SK-N-SH (cell line): Measurements from ENCODE around the gene NR5A2. TPM values are rescaled to one million over a fixed set of nuclear protein-coding genes. Genes with fewer than 3 reads are reported as not detected.

Experiments used
- CTCF ChIA-PET: fragments of 300-600, 350-600 bp; formaldehyde crosslinking; extraction: SDS; loops from one replicate; lab custom pipeline; 2021; lab: Yijun Ruan, JAX
- POLR2A ChIA-PET: fragments of 350-600 bp; sonication (Branson Sonifier 250); formaldehyde crosslinking; extraction: SDS; loops from one replicate; lab custom pipeline; 2020; ENCODE audit warnings: antibody characterized with exemption, inconsistent platforms; lab: Yijun Ruan, JAX
- DNase-seq: peaks from one replicate; pipeline ENCODE4 v3.0.0; 2012
- H2AFZ ChIP-seq: fragments of 200-600 bp; sonication (generic); 2 replicates; pipeline ENCODE4 v1.8.1; 2016; ENCODE audit warnings: antibody characterized with exemption, mild to moderate bottlenecking, low read depth
- H3F3A ChIP-seq: fragments of 200-600 bp; sonication (generic); replicated peaks from 2 replicates; pipeline ENCODE3; 2016; ENCODE audit warnings: antibody characterized with exemption, mild to moderate bottlenecking; ENCODE audit not compliant: insufficient read depth
- H3K27ac ChIP-seq, 2 experiments: fragments of 200-500 bp in 1 of 2; fragments of 200-600 bp in 1 of 2; sonication (Bioruptor generic) in 1 of 2; sonication (generic), shearing (Covaris generic) in 1 of 2; 2 replicates each; pipeline versions ENCODE4 v1.5.1 to v1.6.1; 2014 to 2016; ENCODE audit warnings: low read depth in 2 of 2, inconsistent platforms in 1 of 2, low read length in 1 of 2, mild to moderate bottlenecking in 1 of 2, mixed read lengths in 1 of 2
- H3K27me3 ChIP-seq: fragments of 200-600 bp; sonication (generic), shearing (Covaris generic); 2 replicates; pipeline ENCODE4 v1.6.1; 2016; ENCODE audit warnings: mixed run types; ENCODE audit not compliant: insufficient read depth
- H3K36me3 ChIP-seq, 2 experiments: fragments of 200-500 bp in 1 of 2; fragments of 200-600 bp in 1 of 2; sonication (Bioruptor generic) in 1 of 2; sonication (generic) in 1 of 2; replicated peaks in 1 of 2; 2 replicates each; pipeline versions ENCODE3 to v1.5.1; 2014 to 2016; ENCODE audit warnings: low read length in 1 of 2, mild to moderate bottlenecking in 1 of 2; ENCODE audit not compliant: insufficient read depth in 2 of 2, control insufficient read depth in 1 of 2
- H3K4me1 ChIP-seq, 2 experiments: fragments of 200-500 bp in 1 of 2; fragments of 200-600 bp in 1 of 2; sonication (Bioruptor generic) in 1 of 2; sonication (generic), shearing (Covaris generic) in 1 of 2; 2 replicates each; pipeline versions ENCODE4 v1.5.1 to v1.6.1; 2014 to 2016; ENCODE audit warnings: low read depth in 1 of 2, low read length in 1 of 2, mixed run types in 1 of 2; ENCODE audit not compliant: insufficient read depth in 2 of 2, control insufficient read depth in 1 of 2
- H3K4me2 ChIP-seq: fragments of 200-600 bp; sonication (generic), shearing (Covaris generic); 2 replicates; pipeline ENCODE4 v1.6.1; 2017; ENCODE audit warnings: mixed run types
- H3K4me3 ChIP-seq, 2 experiments: fragments of 200-500 bp in 1 of 2; fragments of 200-600 bp in 1 of 2; sonication (Bioruptor generic) in 1 of 2; sonication (generic), shearing (Covaris generic) in 1 of 2; 2 replicates each; pipeline versions ENCODE4 v1.5.1 to v1.8.1; 2014 to 2016; ENCODE audit warnings: low read depth in 2 of 2, inconsistent platforms in 1 of 2, low read length in 1 of 2, mild to moderate bottlenecking in 1 of 2, mixed read lengths in 1 of 2, moderate library complexity in 1 of 2
- H3K79me2 ChIP-seq: fragments of 200-600 bp; sonication (generic); 2 replicates; pipeline ENCODE4 v1.8.1; 2017; ENCODE audit warnings: mild to moderate bottlenecking; ENCODE audit not compliant: insufficient read depth
- H3K9ac ChIP-seq: fragments of 200-600 bp; sonication (generic); 2 replicates; pipeline ENCODE4 v1.6.1; 2017; ENCODE audit warnings: mixed run types
- H3K9me2 ChIP-seq: fragments of 200-600 bp; sonication (generic); 2 replicates; pipeline ENCODE4 v1.6.1; 2017; ENCODE audit warnings: mixed run types
- H3K9me3 ChIP-seq: fragments of 200-600 bp; sonication (generic); 2 replicates; pipeline ENCODE4 v1.6.1; 2017; ENCODE audit warnings: mixed run types, mild to moderate bottlenecking, moderate library complexity
- H4K20me1 ChIP-seq: fragments of 200-600 bp; sonication (generic); 2 replicates; pipeline ENCODE4 v1.6.1; 2017; ENCODE audit warnings: mild to moderate bottlenecking, mixed run types; ENCODE audit not compliant: insufficient read depth
- CTCF ChIP-seq: fragments of 200-600 bp; sonication (generic); IDR thresholded peaks from 2 replicates; pipeline ENCODE4 v1.6.1; 2017; ENCODE audit warnings: antibody characterized with exemption, mild to moderate bottlenecking, moderate library complexity
- ELF1 ChIP-seq: IDR thresholded peaks from 2 replicates; pipeline ENCODE4 v1.4.0; 2012
- FOXJ3 ChIP-seq: sonication (generic); formaldehyde crosslinking; IDR thresholded peaks from 2 replicates; pipeline ENCODE4 v1.5.1; 2020; ENCODE audit warnings: mild to moderate bottlenecking, missing genetic modification reagents
- FOXM1 ChIP-seq: IDR thresholded peaks from 2 replicates; pipeline ENCODE4 v1.4.0; 2012; ENCODE audit warnings: low read depth, mild to moderate bottlenecking
- JUND ChIP-seq: IDR thresholded peaks from 2 replicates; pipeline ENCODE4 v1.4.0; 2012
- MAX ChIP-seq: IDR thresholded peaks from 2 replicates; pipeline ENCODE4 v1.4.0; 2012; ENCODE audit warnings: low read depth
- MEF2A ChIP-seq: IDR thresholded peaks from 2 replicates; pipeline ENCODE4 v1.4.0; 2012; ENCODE audit warnings: low read depth, borderline replicate concordance
- MXI1 ChIP-seq: IDR thresholded peaks from 2 replicates; pipeline ENCODE4 v1.6.1; 2012; ENCODE audit warnings: mild to moderate bottlenecking, low read depth, low read length, improper control_type of control experiment
- RCOR1 ChIP-seq: fragments of 150-350 bp; IDR thresholded peaks from 2 replicates; pipeline ENCODE4 v1.6.1; 2017; ENCODE audit warnings: antibody characterized with exemption, low read length
- REST ChIP-seq: IDR thresholded peaks from 2 replicates; pipeline ENCODE4 v1.6.1; 2012; ENCODE audit warnings: mild to moderate bottlenecking, low read depth, low read length, moderate library complexity
- TAF1 ChIP-seq: IDR thresholded peaks from 2 replicates; pipeline ENCODE4 v1.6.1; 2012; ENCODE audit warnings: low read depth, mild to moderate bottlenecking, low read length, moderate library complexity, borderline replicate concordance
- YY1 ChIP-seq: IDR thresholded peaks from 2 replicates; pipeline ENCODE4 v1.4.0; 2012; ENCODE audit warnings: low read depth, mild to moderate bottlenecking
- WGBS: methylation state at CpG from one replicate; pipeline ENCODE4 v1.1.6; 2017; ENCODE audit warnings: low lambda C conversion rate; 5-methylcytosine and 5-hydroxymethylcytosine counted together
- polyA plus RNA-seq, 3 experiments: library from polyadenylated mRNA; depleted of rRNA; stranded (reverse); fragments of >200 nt; gene quantifications; 2 replicates each; pipeline ENCODE4 v1.2.3, GENCODE V29; 2012

Gene NR5A2
- polyA plus RNA-seq, 1 of the 3 experiments (the other 2 are of a cell fraction): not detected

- no peaks in the 10 kb centered on the region for H3K27me3 ChIP-seq
- H3K27ac ChIP-seq: no peak overlapping the region
- no peaks in the 10 kb centered on the region; a peak in 1 of 4 replicates for H3K4me1 ChIP-seq
- H3K9me3 ChIP-seq: no peaks in the 10 kb centered on the region
- H3K36me3 ChIP-seq: no peaks in the 10 kb centered on the region
- no peaks in the 10 kb centered on the region for H3K79me2 ChIP-seq
- H3K4me2 ChIP-seq: no peak overlapping the region
- no peak overlapping the region for H2AFZ ChIP-seq
- no peaks in the 10 kb centered on the region for H3F3A ChIP-seq
- TF ChIP-seq YY1: no peak
- DNase-seq: no peak
- H3K9me2 ChIP-seq: no peaks in the 10 kb centered on the region
- WGBS: 70% methylated on average over 4 of the region's 4 CpGs
- CTCF ChIA-PET: no interaction called here
- no peaks in the 10 kb centered on the region for H4K20me1 ChIP-seq
- POLR2A ChIA-PET: no interaction called here
- H3K9ac ChIP-seq: no peak overlapping the region
- H3K4me3 ChIP-seq: no peak overlapping the region
These were observed 196.1 kb downstream of the NR5A2 start for GRCh38 chr1:200223613-200224012.

- no peak for DNase-seq
- ChIA-PET POLR2A (no interaction called here), CTCF (no interaction called here)
- 79% methylated on average over 4 of the region's 4 CpGs for WGBS
- no peak overlapping the region for H3K9ac ChIP-seq
- no peaks in the 10 kb centered on the region for H3K36me3 ChIP-seq
- no peaks in the 10 kb centered on the region for H3K9me2 ChIP-seq
- no peak overlapping the region for H2AFZ ChIP-seq
- H3K27me3 ChIP-seq: no peaks in the 10 kb centered on the region
- H3K79me2 ChIP-seq: no peaks in the 10 kb centered on the region
- H4K20me1 ChIP-seq: no peaks in the 10 kb centered on the region
- no peak for TF ChIP-seq MXI1
- no peak for TF ChIP-seq FOXM1
- TF ChIP-seq JUND: no peak
- TF ChIP-seq ELF1: no peak
- no peak for TF ChIP-seq MEF2A
- TF ChIP-seq CTCF: no peak
- no peak for TF ChIP-seq RCOR1
- TF ChIP-seq MAX: no peak
- TF ChIP-seq FOXJ3 (CRISPR knock-in tag): no peak
- no peak for TF ChIP-seq TAF1
- TF ChIP-seq REST: no peak
- no peak for TF ChIP-seq YY1
- H3K27ac ChIP-seq: no peak overlapping the region
- H3K4me2 ChIP-seq: no peak overlapping the region
- H3F3A ChIP-seq: no peaks in the 10 kb centered on the region
- H3K4me3 ChIP-seq: no peak overlapping the region
- H3K4me1 ChIP-seq: no peaks in the 10 kb centered on the region; a peak in 1 of 4 replicates
- H3K9me3 ChIP-seq: no peaks in the 10 kb centered on the region
These were observed 196.8 kb downstream of the NR5A2 start for GRCh38 chr1:200224315-200224714.
